HG02885 (cell line): Measurements from ENCODE around the gene SLC5A1.

ENCODE experiments used
- ATAC-seq: cut with Tn5 transposase; IDR thresholded peaks from one replicate; pipeline ENCODE4 v1.9.1; 2021; ENCODE audit warnings: mild to moderate bottlenecking; ENCODE audit not compliant: unreplicated experiment, poor library complexity

SLC5A1 gene

GRCh38 chr22:32042924-32043323 is at the start of gene SLC5A1:
TSS of gene SLC5A1 (plus strand) at chr22:32043261. CDS start at chr22:32043282, 21 bp downstream.
- no peak for ATAC-seq

GRCh38 chr22:31995046-31995445 is 48.0 kb upstream of the SLC5A1 start:
- no peak for ATAC-seq

DNA sequence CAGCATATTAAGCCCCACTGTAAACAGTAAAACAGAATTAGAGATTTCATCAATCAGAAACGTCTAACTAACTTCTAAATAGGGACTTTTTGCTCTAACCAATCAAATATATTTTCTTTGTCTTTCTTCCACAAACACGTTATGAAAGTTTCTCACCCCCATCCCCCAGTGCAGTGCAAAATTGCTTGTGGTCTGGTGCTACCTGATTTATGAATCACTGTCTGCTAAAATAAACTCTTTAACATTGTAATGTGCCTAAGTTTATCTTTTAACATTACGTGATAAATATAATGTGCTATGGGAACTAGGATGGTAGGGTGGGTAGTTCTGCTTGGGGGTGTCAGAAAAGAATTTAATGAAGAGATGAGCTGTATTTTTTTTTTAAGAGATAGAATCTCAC is 47.3 kb upstream of the SLC5A1 start:
- ATAC-seq = no peak

- ATAC-seq = no peak
Observed at GRCh38 chr22:31998784-31999385, 44.2 kb upstream of the SLC5A1 start.

DNA sequence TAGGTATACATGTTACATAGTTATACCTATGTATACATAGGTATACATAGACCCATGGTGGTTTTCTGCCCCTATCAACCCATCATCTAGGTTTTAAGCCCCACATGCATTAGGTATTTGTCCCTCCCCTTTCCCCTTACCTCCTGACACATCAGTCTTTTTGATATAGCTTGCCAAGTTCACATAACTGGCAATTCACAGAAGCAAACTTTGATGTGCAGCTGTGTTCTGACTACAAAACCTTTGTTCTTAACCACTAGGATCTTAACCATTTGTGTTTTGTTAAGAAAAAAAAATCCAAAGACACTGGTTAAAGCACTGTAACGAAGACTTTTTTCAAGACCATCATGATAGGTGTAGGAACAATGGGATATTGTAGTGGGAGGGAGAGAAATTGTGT is 42.9 kb upstream of the SLC5A1 start:
- ATAC-seq = no peak

- no peak for ATAC-seq
Observed at GRCh38 chr22:32005453-32005852, 37.6 kb upstream of the SLC5A1 start.

DNA sequence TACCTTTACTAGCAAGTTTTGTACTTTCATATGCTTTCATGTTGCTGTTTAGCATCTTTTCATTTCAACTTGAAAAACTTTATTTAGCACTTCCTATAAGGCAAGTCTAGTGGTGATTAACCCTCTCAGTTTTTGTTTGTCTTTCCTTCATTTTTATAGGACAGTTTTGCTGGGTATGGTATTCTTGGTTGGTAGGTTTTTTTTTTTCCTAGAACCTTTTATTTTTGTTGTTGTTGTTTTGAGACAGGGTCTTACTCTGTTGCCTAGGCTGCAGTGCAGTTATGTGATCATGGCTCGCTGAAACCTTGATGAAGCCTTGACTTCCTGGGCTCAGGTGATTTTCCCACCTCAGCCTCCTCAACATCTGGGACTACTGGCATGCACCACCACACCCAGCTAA is 29.9 kb upstream of the SLC5A1 start:
- no peak for ATAC-seq

- ATAC-seq = no peak
Observed at GRCh38 chr22:32016081-32016480, 27.0 kb upstream of the SLC5A1 start.

GRCh38 chr22:32018056-32018455 is 25.0 kb upstream of the SLC5A1 start:
- ATAC-seq = no peak

- ATAC-seq = no peak
Observed at GRCh38 chr22:32020117-32020516, 22.9 kb upstream of the SLC5A1 start.

GRCh38 chr22:32021716-32022115 is 21.3 kb upstream of the SLC5A1 start:
- no peak for ATAC-seq

- ATAC-seq = no peak
Observed at GRCh38 chr22:32023251-32023827, 19.7 kb upstream of the SLC5A1 start.

DNA sequence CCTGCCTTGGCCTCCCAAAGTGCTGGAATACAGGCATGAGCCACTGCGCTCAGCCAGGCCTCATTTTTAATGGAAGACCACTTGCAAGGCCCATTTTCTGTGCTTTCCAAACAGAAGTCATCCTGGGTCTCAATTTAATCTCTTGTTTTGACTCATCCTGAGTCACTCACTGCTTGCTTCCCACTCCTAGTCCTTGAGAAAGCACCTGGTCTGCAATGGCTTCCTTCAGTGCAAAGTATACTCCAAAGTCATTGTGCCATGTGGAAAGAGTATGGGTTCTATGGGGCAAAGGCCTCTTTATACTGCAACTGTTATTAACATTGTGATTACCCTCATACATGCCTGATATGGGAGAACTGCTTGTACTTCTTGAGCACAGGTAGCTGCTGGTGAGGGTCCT is 18.3 kb upstream of the SLC5A1 start:
- no peak for ATAC-seq

GRCh38 chr22:32030518-32031247 is 12.4 kb upstream of the SLC5A1 start:
- ATAC-seq = no peak

- ATAC-seq = no peak
Observed at GRCh38 chr22:32031466-32031865, 11.6 kb upstream of the SLC5A1 start.

GRCh38 chr22:32034275-32034674 is 8.8 kb upstream of the SLC5A1 start:
- no peak for ATAC-seq

DNA sequence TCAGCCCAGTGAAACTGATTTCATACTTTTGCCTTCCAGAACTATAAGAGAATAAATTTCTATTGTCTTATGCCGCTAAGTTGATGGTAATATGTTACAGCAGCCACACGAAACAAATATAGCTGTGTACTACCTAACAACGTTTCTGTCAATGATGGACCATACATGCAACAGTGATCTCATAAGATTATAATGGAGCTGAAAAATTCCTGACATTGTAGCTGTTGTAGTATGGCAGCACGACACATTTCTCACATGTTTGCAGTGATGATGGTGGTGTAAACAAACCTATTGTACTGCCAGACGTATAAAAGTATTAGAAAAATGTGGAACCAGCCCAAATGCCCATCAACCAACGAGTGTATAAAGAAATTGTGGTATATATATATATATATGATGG is 5.8 kb upstream of the SLC5A1 start:
- ATAC-seq = no peak

DNA sequence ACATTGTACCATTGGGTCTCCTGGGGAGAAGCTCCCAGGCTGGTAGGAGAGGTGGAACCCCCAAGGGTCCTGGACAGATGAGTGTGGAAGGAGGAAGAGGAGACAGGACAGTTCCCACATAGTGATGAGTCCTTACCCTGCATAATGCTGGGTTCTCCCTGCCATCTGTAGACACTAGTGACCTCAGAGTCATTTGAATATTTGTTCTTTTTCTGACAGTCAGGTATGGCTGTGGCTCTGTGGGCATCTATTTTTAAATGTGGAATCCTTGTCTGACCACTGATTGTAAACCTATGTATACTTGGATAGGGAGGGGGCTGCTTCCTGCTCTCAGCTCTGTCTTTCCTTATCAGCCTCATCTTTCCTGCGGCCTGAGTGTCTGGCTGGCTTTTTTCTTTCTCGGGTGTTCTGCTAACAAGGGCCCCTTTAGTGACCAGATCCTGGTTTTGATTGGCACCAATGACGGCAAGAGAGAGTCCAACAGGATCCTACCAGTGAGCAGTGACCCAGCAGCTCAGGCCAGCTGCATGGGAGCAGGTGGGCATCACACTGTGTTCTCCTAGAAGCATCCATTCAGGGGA is 2.6 kb upstream of the SLC5A1 start:
- ATAC-seq = no peak

GRCh38 chr22:32043391-32043790 is 330 bp downstream of the SLC5A1 start:
- ATAC-seq = no peak

GRCh38 chr22:32044477-32044876 is 1.4 kb downstream of the SLC5A1 start:
- ATAC-seq = no peak

- ATAC-seq = no peak
Observed at GRCh38 chr22:32044913-32045312, 1.9 kb downstream of the SLC5A1 start.
